Measurements from ENCODE around the gene EXOC2.

Gene EXOC2

GRCh38 chr6:706146-706545 is 13.2 kb upstream of the EXOC2 start:
- TF ChIP-seq SIN3A (IDR thresholded peaks at IDR 0.05; ENCODE audit: borderline replicate concordance, insufficient read depth, low read length) (no peak), TAF1 (IDR thresholded peaks at IDR 0.05; ENCODE audit: borderline replicate concordance, insufficient read depth, low read length) (no peak), POLR2AphosphoS5 (IDR thresholded peaks at IDR 0.05; ENCODE audit: low read depth, low read length) (no peak), REST (IDR thresholded peaks at IDR 0.05; ENCODE audit: insufficient read depth in 1 of 2, low read depth in 2 of 2, low read length in 2 of 2) (no peak), FOXP2 (optimal IDR thresholded peaks at IDR 0.05; ENCODE audit: borderline replicate concordance, extremely low read depth, extremely low read length, insufficient read depth) (no peak)

DNA sequence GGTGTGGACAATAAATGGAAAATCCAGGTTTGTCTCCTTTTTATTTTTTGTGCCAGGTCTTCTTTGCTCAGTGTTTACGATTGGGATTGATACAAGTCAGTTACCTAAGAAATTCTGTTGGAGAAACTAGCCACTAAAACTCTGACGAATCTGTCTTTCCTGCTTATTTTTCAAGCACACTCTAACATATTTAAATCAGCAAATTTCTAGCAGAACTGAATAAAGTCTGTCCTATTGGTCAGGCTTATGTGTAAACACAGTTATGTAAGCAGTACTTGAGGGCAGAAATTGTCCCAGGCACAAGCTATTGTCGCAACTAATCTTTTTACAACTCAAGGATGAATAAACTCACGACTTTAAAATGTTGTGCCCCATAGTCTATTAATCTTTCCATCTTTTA is 12.1 kb upstream of the EXOC2 start:
- TF ChIP-seq FOXP2 (optimal IDR thresholded peaks at IDR 0.05; ENCODE audit: borderline replicate concordance, extremely low read depth, extremely low read length, insufficient read depth) (no peak), TAF1 (IDR thresholded peaks at IDR 0.05; ENCODE audit: borderline replicate concordance, insufficient read depth, low read length) (no peak), SIN3A (IDR thresholded peaks at IDR 0.05; ENCODE audit: borderline replicate concordance, insufficient read depth, low read length) (no peak), REST (IDR thresholded peaks at IDR 0.05; ENCODE audit: insufficient read depth in 1 of 2, low read depth in 2 of 2, low read length in 2 of 2) (no peak), POLR2AphosphoS5 (IDR thresholded peaks at IDR 0.05; ENCODE audit: low read depth, low read length) (no peak)

GRCh38 chr6:704046-704445 is 11.1 kb upstream of the EXOC2 start:
- TF ChIP-seq FOXP2 (optimal IDR thresholded peaks at IDR 0.05; ENCODE audit: borderline replicate concordance, extremely low read depth, extremely low read length, insufficient read depth) (no peak), REST (IDR thresholded peaks at IDR 0.05; ENCODE audit: insufficient read depth in 1 of 2, low read depth in 2 of 2, low read length in 2 of 2) (no peak), POLR2AphosphoS5 (IDR thresholded peaks at IDR 0.05; ENCODE audit: low read depth, low read length) (no peak), SIN3A (IDR thresholded peaks at IDR 0.05; ENCODE audit: borderline replicate concordance, insufficient read depth, low read length) (no peak), TAF1 (IDR thresholded peaks at IDR 0.05; ENCODE audit: borderline replicate concordance, insufficient read depth, low read length) (no peak)

DNA sequence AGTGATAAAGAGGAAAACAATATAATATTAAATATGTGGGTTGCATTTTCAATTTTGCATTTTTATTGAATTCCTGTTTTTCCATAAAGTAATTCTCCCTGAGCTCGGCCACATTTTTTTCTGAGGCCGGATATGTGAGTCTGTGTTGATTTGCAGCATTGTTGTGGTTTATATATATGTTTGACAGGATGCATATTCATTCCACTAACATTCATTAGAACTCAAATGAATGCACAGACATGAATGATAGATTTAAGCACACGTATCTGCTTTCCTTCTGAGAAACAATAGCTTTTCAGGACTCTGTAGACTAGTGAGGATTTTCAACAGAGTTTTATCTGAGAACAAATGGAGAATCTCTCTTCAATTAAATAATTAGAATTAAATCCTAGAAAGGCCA is 10.6 kb upstream of the EXOC2 start:
- TF ChIP-seq FOXP2 (optimal IDR thresholded peaks at IDR 0.05; ENCODE audit: borderline replicate concordance, extremely low read depth, extremely low read length, insufficient read depth) (no peak), REST (IDR thresholded peaks at IDR 0.05; ENCODE audit: insufficient read depth in 1 of 2, low read depth in 2 of 2, low read length in 2 of 2) (no peak), TAF1 (IDR thresholded peaks at IDR 0.05; ENCODE audit: borderline replicate concordance, insufficient read depth, low read length) (no peak), SIN3A (IDR thresholded peaks at IDR 0.05; ENCODE audit: borderline replicate concordance, insufficient read depth, low read length) (no peak), POLR2AphosphoS5 (IDR thresholded peaks at IDR 0.05; ENCODE audit: low read depth, low read length) (no peak)
